ENCODE results near the gene CERS2.

DNA sequence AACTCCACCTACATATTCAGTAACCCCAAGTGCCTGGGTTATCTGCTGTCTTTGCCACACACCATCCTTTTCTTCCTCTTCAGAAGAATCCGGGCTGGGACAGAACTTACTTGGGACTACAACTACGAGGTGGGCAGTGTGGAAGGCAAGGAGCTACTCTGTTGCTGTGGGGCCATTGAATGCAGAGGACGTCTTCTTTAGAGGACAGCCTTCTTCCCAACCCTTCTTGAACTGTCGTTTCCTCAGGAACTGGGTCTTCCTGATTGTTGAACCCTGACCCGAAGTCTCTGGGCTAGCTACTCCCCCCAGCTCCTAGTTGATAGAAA is 10.5 kb downstream of the CERS2 start:
- TF ChIP-seq, protein P1, sequence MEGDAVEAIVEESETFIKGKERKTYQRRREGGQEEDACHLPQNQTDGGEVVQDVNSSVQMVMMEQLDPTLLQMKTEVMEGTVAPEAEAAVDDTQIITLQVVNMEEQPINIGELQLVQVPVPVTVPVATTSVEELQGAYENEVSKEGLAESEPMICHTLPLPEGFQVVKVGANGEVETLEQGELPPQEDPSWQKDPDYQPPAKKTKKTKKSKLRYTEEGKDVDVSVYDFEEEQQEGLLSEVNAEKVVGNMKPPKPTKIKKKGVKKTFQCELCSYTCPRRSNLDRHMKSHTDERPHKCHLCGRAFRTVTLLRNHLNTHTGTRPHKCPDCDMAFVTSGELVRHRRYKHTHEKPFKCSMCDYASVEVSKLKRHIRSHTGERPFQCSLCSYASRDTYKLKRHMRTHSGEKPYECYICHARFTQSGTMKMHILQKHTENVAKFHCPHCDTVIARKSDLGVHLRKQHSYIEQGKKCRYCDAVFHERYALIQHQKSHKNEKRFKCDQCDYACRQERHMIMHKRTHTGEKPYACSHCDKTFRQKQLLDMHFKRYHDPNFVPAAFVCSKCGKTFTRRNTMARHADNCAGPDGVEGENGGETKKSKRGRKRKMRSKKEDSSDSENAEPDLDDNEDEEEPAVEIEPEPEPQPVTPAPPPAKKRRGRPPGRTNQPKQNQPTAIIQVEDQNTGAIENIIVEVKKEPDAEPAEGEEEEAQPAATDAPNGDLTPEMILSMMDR (IDR thresholded peaks at IDR 0.05), result no peak
- no peak for TF ChIP-seq POLR2A (IDR thresholded peaks at IDR 0.05)
